HL-60 (cell line): Measurements from ENCODE around the gene UBE4B.

Experiments
- DNase-seq, 2 experiments: peaks; one replicate each; pipeline ENCODE4 v3.0.0-alpha.2; 2010 to 2020; ENCODE audit warnings: low read depth in 1 of 2, low spot score in 1 of 2
- H3K27ac ChIP-seq: fragments of 250-450 bp; sonication (Bioruptor Pico); replicated peaks from 2 replicates; pipeline ENCODE4 v1.5.1; 2020; ENCODE audit warnings: mild to moderate bottlenecking, moderate library complexity
- H3K27me3 ChIP-seq: fragments of 250-450 bp; sonication (Bioruptor Pico); 2 replicates; pipeline ENCODE4 v1.5.1; 2021; ENCODE audit warnings: mild to moderate bottlenecking, moderate library complexity; ENCODE audit not compliant: insufficient read depth, poor library complexity, severe bottlenecking
- H3K4me3 ChIP-seq: replicated peaks from 2 replicates; pipeline ENCODE4 v1.5.1; 2011; ENCODE audit warnings: mild to moderate bottlenecking, control low read depth, low read length; ENCODE audit not compliant: insufficient read depth
- CTCF ChIP-seq: IDR thresholded peaks from one replicate; pipeline ENCODE4 v1.5.1; 2011; ENCODE audit warnings: low read length, control low read depth, inconsistent platforms; ENCODE audit not compliant: insufficient read depth
- GABPA ChIP-seq: IDR thresholded peaks from 2 replicates; pipeline ENCODE4 v1.6.1; 2012; ENCODE audit warnings: low read depth
- POLR2AphosphoS5 ChIP-seq: IDR thresholded peaks from 2 replicates; pipeline ENCODE4 v1.6.1; 2012; ENCODE audit warnings: low read depth
- REST ChIP-seq: IDR thresholded peaks from 2 replicates; pipeline ENCODE4 v1.6.1; 2012; ENCODE audit warnings: low read depth; ENCODE audit not compliant: insufficient replicate concordance
- SPI1 ChIP-seq: IDR thresholded peaks from 2 replicates; pipeline ENCODE4 v1.6.1; 2012; ENCODE audit warnings: low read depth, mild to moderate bottlenecking, borderline replicate concordance

Gene UBE4B

GRCh38 chr1:10161541-10162290, 129.0 kb downstream of the UBE4B start:
- DNase-seq, result no peak
- Histone ChIP-seq H3K27me3 (no peaks in the 10 kb centered on the region), H3K4me3 (no peak overlapping the region), H3K27ac (no peak overlapping the region)
- no peak for TF ChIP-seq GABPA
- TF ChIP-seq CTCF, result no peak
- no peak for TF ChIP-seq SPI1
- no peak for TF ChIP-seq REST
- TF ChIP-seq POLR2AphosphoS5, result no peak

- DNase-seq, result no peak
- TF ChIP-seq REST, result no peak
- Histone ChIP-seq H3K4me3 (no peak overlapping the region), H3K27me3 (no peaks in the 10 kb centered on the region), H3K27ac (no peak overlapping the region)
Observed at GRCh38 chr1:10168912-10169514, 136.3 kb downstream of the UBE4B start.

DNA sequence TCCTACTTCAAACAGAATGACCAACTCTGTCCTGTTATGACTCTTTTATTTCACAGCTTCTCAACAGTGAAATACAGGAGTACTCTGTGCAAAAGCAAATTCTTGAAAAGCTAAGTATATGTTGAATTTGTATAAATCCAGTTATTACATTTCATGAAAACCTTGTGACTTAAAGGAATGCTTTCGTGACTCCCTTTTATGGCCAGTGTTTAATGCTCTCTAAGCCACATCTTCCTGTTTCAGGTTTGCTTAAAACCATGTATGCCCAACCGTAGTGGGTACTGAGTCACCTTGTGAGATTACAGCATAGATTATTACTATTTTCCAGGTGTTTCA, 137.4 kb downstream of the UBE4B start:
- no peak overlapping the region for H3K4me3 ChIP-seq
- no peak for TF ChIP-seq POLR2AphosphoS5
- TF ChIP-seq SPI1, result no peak
- TF ChIP-seq CTCF, result no peak
- no peak for TF ChIP-seq GABPA
- no peak for TF ChIP-seq REST
- peak overlapping the region; percentile 45 for H3K27ac ChIP-seq
- no peak for DNase-seq
- no peaks in the 10 kb centered on the region for H3K27me3 ChIP-seq
